ENCODE results near the gene CEP170.
"Not testable (repeated sequence)": the region's sequence is repeated elsewhere in the genome, so short reads cannot be mapped to it uniquely, and the experiment has no call there.

CEP170 gene

DNA sequence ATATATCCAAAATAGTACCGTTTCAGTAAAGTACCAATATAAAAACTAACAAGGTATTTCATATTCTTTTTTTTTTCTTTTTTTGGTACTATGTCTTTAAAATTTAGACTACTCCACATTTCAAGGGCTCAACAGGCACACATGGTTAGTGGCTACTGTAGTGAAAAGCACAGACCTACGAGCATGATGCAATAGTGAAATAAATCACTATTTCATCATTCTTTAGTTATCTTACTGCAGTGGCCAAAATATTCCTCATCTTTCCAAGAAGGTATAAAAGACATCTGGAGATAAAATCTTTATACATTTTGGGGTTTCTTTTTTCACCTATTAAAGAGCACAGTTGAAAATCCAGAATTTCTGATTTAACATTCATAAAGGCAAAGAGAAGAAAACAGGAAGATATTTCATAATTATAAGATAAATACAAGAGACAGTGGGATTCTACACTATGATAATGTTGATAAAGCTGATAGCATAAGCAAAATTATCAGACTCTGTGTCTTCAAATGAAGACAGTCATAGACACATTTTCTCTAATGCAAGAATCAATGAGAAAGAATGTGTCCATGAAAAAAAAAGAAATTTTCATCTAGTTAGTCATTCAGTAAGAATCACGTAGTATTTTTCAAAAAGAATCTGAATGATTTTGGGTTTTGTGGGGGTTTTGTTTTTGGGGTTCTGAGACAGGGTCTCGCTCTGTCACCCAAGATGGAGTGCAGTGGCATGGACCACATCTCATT lies 41.9 kb downstream of the CEP170 start:
- TF ChIP-seq CTCF (IDR thresholded peaks at IDR 0.05; ENCODE audit: low read depth, low read length): no peak
- peak; percentile 78 for DNase-seq (ENCODE audit: low read depth in 2 of 2)
- no peak overlapping the region for H3K4me3 ChIP-seq (replicated peaks in 1 of 2; ENCODE audit: low read depth in 2 of 2, low read length in 2 of 2)

- H3K4me3 ChIP-seq (replicated peaks in 1 of 2; ENCODE audit: low read depth in 2 of 2, low read length in 2 of 2): not testable (repeated sequence)
- peak in 1 of 2 donors; percentile 79 for DNase-seq (ENCODE audit: low read depth in 2 of 2)
These were observed 43.1 kb downstream of the CEP170 start for GRCh38 chr1:243211984-243212383.

DNA sequence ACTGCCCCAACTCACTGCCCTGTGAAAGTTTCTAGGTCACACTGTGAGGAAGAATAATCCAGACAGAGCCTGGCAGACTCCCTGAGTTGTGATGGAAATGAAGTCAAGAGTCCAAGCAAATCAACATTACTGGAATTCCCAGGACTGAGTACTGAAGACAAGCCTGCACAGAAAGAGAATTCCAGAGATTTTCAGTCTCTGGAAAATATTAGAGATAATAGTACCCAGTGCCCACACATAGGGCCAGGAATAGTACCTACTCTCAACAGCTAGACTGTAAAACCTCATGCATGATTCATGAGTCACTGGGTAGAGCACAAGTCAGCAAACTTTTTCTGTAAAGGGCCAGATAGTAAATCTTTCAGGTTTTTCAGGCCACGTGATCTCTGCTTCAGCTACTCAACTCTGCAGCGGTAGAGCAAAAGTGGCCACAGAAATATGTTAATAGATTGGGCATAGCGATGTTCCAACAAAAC lies 50.0 kb downstream of the CEP170 start:
- peak; percentile 52 to 78 for DNase-seq (ENCODE audit: low read depth in 2 of 2)
- not testable (repeated sequence) for H3K4me3 ChIP-seq (replicated peaks in 1 of 2; ENCODE audit: low read depth in 2 of 2, low read length in 2 of 2)

- not testable (repeated sequence) for H3K4me3 ChIP-seq (replicated peaks in 1 of 2; ENCODE audit: low read depth in 2 of 2, low read length in 2 of 2); DNase-seq (ENCODE audit: low read depth in 2 of 2)
These were observed 50.7 kb downstream of the CEP170 start for GRCh38 chr1:243204336-243204735.

- H3K4me3 ChIP-seq (replicated peaks in 1 of 2; ENCODE audit: low read depth in 2 of 2, low read length in 2 of 2); DNase-seq (ENCODE audit: low read depth in 2 of 2): not testable (repeated sequence)
These were observed 51.9 kb downstream of the CEP170 start for GRCh38 chr1:243203196-243203595.

GRCh38 chr1:243201316-243201715 lies 53.8 kb downstream of the CEP170 start:
- not testable (repeated sequence) for DNase-seq (ENCODE audit: low read depth in 2 of 2); H3K4me3 ChIP-seq (replicated peaks in 1 of 2; ENCODE audit: low read depth in 2 of 2, low read length in 2 of 2)

GRCh38 chr1:243197524-243197923 lies 57.6 kb downstream of the CEP170 start:
- DNase-seq (ENCODE audit: low read depth in 2 of 2); H3K4me3 ChIP-seq (replicated peaks in 1 of 2; ENCODE audit: low read depth in 2 of 2, low read length in 2 of 2): not testable (repeated sequence)

GRCh38 chr1:243193330-243193729 lies 61.8 kb downstream of the CEP170 start:
- not testable (repeated sequence) for H3K4me3 ChIP-seq (replicated peaks in 1 of 2; ENCODE audit: low read depth in 2 of 2, low read length in 2 of 2); DNase-seq (ENCODE audit: low read depth in 2 of 2)

GRCh38 chr1:243186201-243186995 lies 68.7 kb downstream of the CEP170 start:
- H3K4me3 ChIP-seq (replicated peaks in 1 of 2; ENCODE audit: low read depth in 2 of 2, low read length in 2 of 2); DNase-seq (ENCODE audit: low read depth in 2 of 2): not testable (repeated sequence)

DNA sequence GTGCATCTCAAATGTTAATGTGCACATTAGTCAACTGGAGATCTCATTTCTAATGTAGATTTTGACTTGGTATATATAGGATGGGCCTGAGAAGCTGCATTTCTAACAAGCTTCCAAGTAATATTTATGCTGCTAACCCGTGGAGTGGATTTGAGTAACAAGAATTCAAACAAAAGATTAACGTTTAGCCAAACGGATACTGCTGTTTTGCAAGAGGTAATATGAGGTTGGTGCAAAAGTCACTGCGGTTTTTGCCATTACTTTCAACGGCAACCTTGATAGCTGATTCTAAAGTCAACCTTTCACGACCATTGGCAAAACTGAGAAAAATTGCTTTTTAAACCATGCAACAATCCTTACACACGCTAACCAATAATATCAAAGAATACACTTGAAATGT lies 70.3 kb downstream of the CEP170 start:
- DNase-seq (ENCODE audit: low read depth in 2 of 2); H3K4me3 ChIP-seq (replicated peaks in 1 of 2; ENCODE audit: low read depth in 2 of 2, low read length in 2 of 2): not testable (repeated sequence)

DNA sequence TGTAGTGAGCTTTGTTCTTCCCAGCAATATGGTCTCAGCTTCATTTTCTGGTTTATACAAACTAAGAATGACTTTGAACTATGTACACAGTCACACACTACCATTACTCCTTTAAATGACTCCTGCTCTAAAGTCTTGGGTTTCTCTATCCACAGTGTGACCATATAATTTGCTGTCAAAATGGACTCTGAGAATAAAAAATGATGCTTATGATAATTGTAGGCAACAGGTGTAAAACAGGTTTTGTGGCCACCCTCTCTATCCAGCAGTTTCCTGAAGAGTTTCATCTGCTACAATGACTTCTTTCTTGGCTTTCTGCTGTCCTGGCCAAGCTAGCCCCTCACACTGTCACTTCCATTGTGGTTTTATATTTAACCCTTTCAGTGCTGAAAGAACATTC lies 71.4 kb downstream of the CEP170 start:
- not testable (repeated sequence) for H3K4me3 ChIP-seq (replicated peaks in 1 of 2; ENCODE audit: low read depth in 2 of 2, low read length in 2 of 2); DNase-seq (ENCODE audit: low read depth in 2 of 2)

GRCh38 chr1:243183176-243183575 lies 71.9 kb downstream of the CEP170 start:
- not testable (repeated sequence) for H3K4me3 ChIP-seq (replicated peaks in 1 of 2; ENCODE audit: low read depth in 2 of 2, low read length in 2 of 2); DNase-seq (ENCODE audit: low read depth in 2 of 2)

DNA sequence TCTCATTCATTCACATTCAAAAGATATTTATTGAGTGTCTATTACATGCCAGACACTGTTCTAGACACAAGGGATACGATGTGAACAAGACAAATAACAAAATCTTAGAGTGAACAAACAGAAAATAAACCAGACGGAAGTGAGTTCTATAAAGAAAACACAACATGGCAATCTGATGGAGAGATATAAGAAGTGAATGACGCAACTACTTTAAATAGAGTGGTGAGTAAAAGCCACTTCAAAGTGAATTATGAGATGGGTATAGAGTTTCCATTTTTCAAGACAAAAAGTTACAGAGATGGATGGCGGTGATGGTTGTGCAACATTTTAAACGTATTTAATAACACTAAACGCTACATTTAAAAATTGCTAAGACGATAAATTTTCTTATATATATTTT lies 75.4 kb downstream of the CEP170 start:
- peak in 1 of 2 donors; percentile 25 for DNase-seq (ENCODE audit: low read depth in 2 of 2)
- H3K4me3 ChIP-seq (replicated peaks in 1 of 2; ENCODE audit: low read depth in 2 of 2, low read length in 2 of 2): no peak overlapping the region
- no peak for TF ChIP-seq CTCF (IDR thresholded peaks at IDR 0.05; ENCODE audit: low read depth, low read length)

DNA sequence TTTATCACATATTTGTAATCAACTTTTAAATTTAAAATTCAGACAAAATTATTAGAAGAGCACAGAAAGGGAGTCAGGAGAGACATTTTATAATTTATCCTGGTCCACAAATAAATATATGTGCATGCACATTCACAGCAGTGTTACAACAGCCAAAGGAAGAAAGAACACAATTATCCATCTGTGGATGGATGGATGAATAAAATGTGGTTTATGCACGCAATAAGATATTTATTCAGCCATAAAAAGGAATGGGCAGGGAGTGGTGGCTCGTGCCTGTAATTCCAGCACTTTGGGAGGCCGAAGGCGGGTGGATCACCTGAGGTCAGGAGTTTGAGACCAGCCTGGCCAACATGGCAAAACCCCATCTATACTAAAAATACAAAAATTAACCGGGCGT lies 77.3 kb downstream of the CEP170 start:
- not testable (repeated sequence) for DNase-seq (ENCODE audit: low read depth in 2 of 2); H3K4me3 ChIP-seq (replicated peaks in 1 of 2; ENCODE audit: low read depth in 2 of 2, low read length in 2 of 2)

- H3K4me3 ChIP-seq (replicated peaks in 1 of 2; ENCODE audit: low read depth in 2 of 2, low read length in 2 of 2): not testable (repeated sequence)
- peak in 1 of 2 donors; percentile 11 for DNase-seq (ENCODE audit: low read depth in 2 of 2)
These were observed 81.2 kb downstream of the CEP170 start for GRCh38 chr1:243173758-243174369.

GRCh38 chr1:243164911-243165310 lies 90.2 kb downstream of the CEP170 start:
- H3K4me3 ChIP-seq (replicated peaks in 1 of 2; ENCODE audit: low read depth in 2 of 2, low read length in 2 of 2); DNase-seq (ENCODE audit: low read depth in 2 of 2): not testable (repeated sequence)

Measured in cardiac fibroblast (primary cell).